Testis (tissue), 2 donors: Measurements from ENCODE around the gene RECQL5.

Source experiments
- POLR2A ChIP-seq: fragments of 450-650 bp; IDR thresholded peaks from one replicate; pipeline ENCODE4 v1.6.1; 2017; ENCODE audit warnings: antibody characterized with exemption, mild to moderate bottlenecking, moderate library complexity
- TF ChIP-seq, protein P1 (sequence below), 3 experiments: fragments of 450-650 bp in 2 of 3; fragments of 200-600 bp in 1 of 3; sonication (generic) in 1 of 3; IDR thresholded peaks; one replicate each; pipeline ENCODE4 v1.5.1; 2016 to 2019; ENCODE audit warnings: antibody characterized with exemption in 3 of 3, mild to moderate bottlenecking in 2 of 3, moderate library complexity in 1 of 3

DNA sequence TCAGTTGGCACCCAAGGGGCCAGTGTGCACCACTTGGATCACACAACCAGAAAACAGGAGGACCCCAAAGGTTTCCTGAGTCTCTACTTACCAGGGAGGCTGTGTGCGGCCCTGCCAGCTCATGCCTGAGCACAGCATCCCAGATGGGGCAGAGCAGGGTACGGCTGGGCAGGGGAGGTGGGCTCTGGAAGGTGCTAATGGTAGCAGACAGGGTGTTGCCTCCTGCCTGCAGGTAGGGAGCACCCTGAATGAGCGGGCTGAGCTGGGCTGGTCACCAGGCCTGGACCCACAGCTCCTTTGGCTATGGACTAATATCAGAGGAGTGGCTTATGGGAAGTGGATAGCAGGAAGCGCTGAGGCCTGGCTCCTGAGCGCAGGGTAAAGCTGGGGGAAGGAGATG lies 14.6 kb downstream of the RECQL5 start:
- TF ChIP-seq, protein P1, sequence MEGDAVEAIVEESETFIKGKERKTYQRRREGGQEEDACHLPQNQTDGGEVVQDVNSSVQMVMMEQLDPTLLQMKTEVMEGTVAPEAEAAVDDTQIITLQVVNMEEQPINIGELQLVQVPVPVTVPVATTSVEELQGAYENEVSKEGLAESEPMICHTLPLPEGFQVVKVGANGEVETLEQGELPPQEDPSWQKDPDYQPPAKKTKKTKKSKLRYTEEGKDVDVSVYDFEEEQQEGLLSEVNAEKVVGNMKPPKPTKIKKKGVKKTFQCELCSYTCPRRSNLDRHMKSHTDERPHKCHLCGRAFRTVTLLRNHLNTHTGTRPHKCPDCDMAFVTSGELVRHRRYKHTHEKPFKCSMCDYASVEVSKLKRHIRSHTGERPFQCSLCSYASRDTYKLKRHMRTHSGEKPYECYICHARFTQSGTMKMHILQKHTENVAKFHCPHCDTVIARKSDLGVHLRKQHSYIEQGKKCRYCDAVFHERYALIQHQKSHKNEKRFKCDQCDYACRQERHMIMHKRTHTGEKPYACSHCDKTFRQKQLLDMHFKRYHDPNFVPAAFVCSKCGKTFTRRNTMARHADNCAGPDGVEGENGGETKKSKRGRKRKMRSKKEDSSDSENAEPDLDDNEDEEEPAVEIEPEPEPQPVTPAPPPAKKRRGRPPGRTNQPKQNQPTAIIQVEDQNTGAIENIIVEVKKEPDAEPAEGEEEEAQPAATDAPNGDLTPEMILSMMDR (IDR thresholded peaks at IDR 0.05), result no peak
- no peak for TF ChIP-seq POLR2A
